Activated naive CD8-positive, alpha-beta T cell treated with anti-CD3 and anti-CD28 coated beads, Interleukin-2, amount 50 U/mL, for 24 hours (primary cell): Measurements from ENCODE around the gene SLC38A9.
"Not testable (repeated sequence)": the region's sequence is repeated elsewhere in the genome, so short reads cannot be mapped to it uniquely, and the experiment has no call there.

ENCODE experiments used
- ATAC-seq: fragments of 150-1000 bp; cut with Tn5 transposase; one replicate; pipeline ENCODE4 v1.10.0; 2021
- DNase-seq: peaks from one replicate; pipeline ENCODE4 v3.0.0; 2021
- H3K27ac Mint-ChIP-seq: one replicate; pipeline ENCODE4 v1.8.0; 2021; ENCODE audit warnings: mild to moderate bottlenecking, mixed read lengths
- H3K27me3 Mint-ChIP-seq: one replicate; pipeline ENCODE4 v1.8.0; 2021; ENCODE audit warnings: mixed read lengths
- H3K36me3 Mint-ChIP-seq: one replicate; pipeline ENCODE4 v1.8.0; 2021; ENCODE audit warnings: low read depth, mixed read lengths
- H3K4me1 Mint-ChIP-seq: one replicate; pipeline ENCODE4 v1.8.0; 2021; ENCODE audit warnings: mixed read lengths
- H3K4me3 Mint-ChIP-seq: one replicate; pipeline ENCODE4 v1.8.0; 2021; ENCODE audit warnings: mild to moderate bottlenecking, moderate library complexity, mixed read lengths
- H3K9me3 Mint-ChIP-seq: one replicate; pipeline ENCODE4 v1.8.0; 2021; ENCODE audit warnings: mixed read lengths

SLC38A9 gene

GRCh38 chr5:55712023-55712859 lies at the start of gene SLC38A9:
Gene SLC38A9, minus strand, starts transcription at chr5:55712324. Its CDS starts 14,366 bp downstream, at chr5:55697958.
- Mint-ChIP-seq H3K27ac (peak within 1 kb of the TSS; percentile 89), H3K9me3 (peaks cover 5% of the 10 kb centered on the region), H3K27me3 (no peaks in the 10 kb centered on the region), H3K4me1 (peaks cover 21% of the 10 kb centered on the region), H3K36me3 (peaks cover 5% of the 10 kb centered on the region), H3K4me3 (peak within 1 kb of the TSS; percentile 98)
- DNase-seq (peak; percentile 94), ATAC-seq (peak; percentile 100)

GRCh38 chr5:55761721-55762120 lies 49.6 kb upstream of the SLC38A9 start:
- not testable (repeated sequence) for H3K27ac Mint-ChIP-seq
- Mint-ChIP-seq H3K27me3 (peaks cover 20% of the 10 kb centered on the region), H3K4me1 (peaks cover 20% of the 10 kb centered on the region)

GRCh38 chr5:55758714-55759113 lies 46.6 kb upstream of the SLC38A9 start:
- peaks cover 28% of the 10 kb centered on the region for H3K27me3 Mint-ChIP-seq
- H3K27ac Mint-ChIP-seq: no peak overlapping the region
- DNase-seq (no peak), ATAC-seq (no peak)
- H3K36me3 Mint-ChIP-seq: no peaks in the 10 kb centered on the region
- H3K4me1 Mint-ChIP-seq: peaks cover 11% of the 10 kb centered on the region
- H3K4me3 Mint-ChIP-seq: no peak overlapping the region
- H3K9me3 Mint-ChIP-seq: no peaks in the 10 kb centered on the region

More at GRCh38 chr5:55761721-55762120, 49.6 kb upstream of the SLC38A9 start:
- H3K36me3 Mint-ChIP-seq, H3K9me3 Mint-ChIP-seq, DNase-seq, H3K4me3 Mint-ChIP-seq, ATAC-seq: not testable (repeated sequence)

GRCh38 chr5:55758231-55758630 lies 46.1 kb upstream of the SLC38A9 start:
- Mint-ChIP-seq H3K4me1 (peaks cover 7% of the 10 kb centered on the region), H3K9me3 (no peaks in the 10 kb centered on the region), H3K27ac (no peak overlapping the region), H3K4me3 (no peak overlapping the region), H3K27me3 (peaks cover 28% of the 10 kb centered on the region), H3K36me3 (no peaks in the 10 kb centered on the region)
- DNase-seq: no peak
- ATAC-seq: peak; percentile 52

- no peak for ATAC-seq
- H3K27me3 Mint-ChIP-seq: peaks cover 6% of the 10 kb centered on the region
- H3K4me3 Mint-ChIP-seq: no peak overlapping the region
Observed at GRCh38 chr5:55750499-55750898, 38.4 kb upstream of the SLC38A9 start.

GRCh38 chr5:55750063-55750462 lies 37.9 kb upstream of the SLC38A9 start:
- no peak overlapping the region for H3K27ac Mint-ChIP-seq
- no peaks in the 10 kb centered on the region for H3K9me3 Mint-ChIP-seq
- no peaks in the 10 kb centered on the region for H3K36me3 Mint-ChIP-seq
- H3K4me1 Mint-ChIP-seq: no peaks in the 10 kb centered on the region
- DNase-seq: no peak
- H3K27me3 Mint-ChIP-seq: peaks cover 6% of the 10 kb centered on the region
- no peak overlapping the region for H3K4me3 Mint-ChIP-seq
- no peak for ATAC-seq

More at GRCh38 chr5:55750499-55750898, 38.4 kb upstream of the SLC38A9 start:
- no peak for DNase-seq
- Mint-ChIP-seq H3K4me1 (no peaks in the 10 kb centered on the region), H3K36me3 (no peaks in the 10 kb centered on the region), H3K27ac (no peak overlapping the region), H3K9me3 (no peaks in the 10 kb centered on the region)

- Mint-ChIP-seq H3K4me1 (no peaks in the 10 kb centered on the region), H3K27me3 (peaks cover 6% of the 10 kb centered on the region), H3K4me3 (no peak overlapping the region), H3K27ac (no peak overlapping the region), H3K9me3 (no peaks in the 10 kb centered on the region), H3K36me3 (no peaks in the 10 kb centered on the region)
- ATAC-seq: no peak
- DNase-seq: no peak
Observed at GRCh38 chr5:55749387-55749786, 37.3 kb upstream of the SLC38A9 start.

GRCh38 chr5:55747778-55748318 lies 35.7 kb upstream of the SLC38A9 start:
- H3K27me3 Mint-ChIP-seq: peaks cover 6% of the 10 kb centered on the region
- H3K9me3 Mint-ChIP-seq: no peaks in the 10 kb centered on the region
- no peaks in the 10 kb centered on the region for H3K4me1 Mint-ChIP-seq
- H3K27ac Mint-ChIP-seq: no peak overlapping the region
- ATAC-seq (no peak), DNase-seq (no peak)
- H3K4me3 Mint-ChIP-seq: no peak overlapping the region
- no peaks in the 10 kb centered on the region for H3K36me3 Mint-ChIP-seq

- Mint-ChIP-seq H3K36me3 (no peaks in the 10 kb centered on the region), H3K9me3 (no peaks in the 10 kb centered on the region), H3K4me1 (no peaks in the 10 kb centered on the region), H3K27me3 (peaks cover 3% of the 10 kb centered on the region), H3K27ac (no peak overlapping the region), H3K4me3 (no peak overlapping the region)
- ATAC-seq: no peak
- DNase-seq: no peak
Observed at GRCh38 chr5:55742778-55743177, 30.7 kb upstream of the SLC38A9 start.

GRCh38 chr5:55737793-55738192 lies 25.7 kb upstream of the SLC38A9 start, which contains the start of gene DDX4:
Gene DDX4, plus strand, starts transcription at chr5:55738061. Its CDS starts 903 bp downstream, at chr5:55738964.
- no peak within 1 kb of the TSS for H3K4me3 Mint-ChIP-seq
- DNase-seq (no peak), ATAC-seq (no peak)
- no peaks in the 10 kb centered on the region for H3K4me1 Mint-ChIP-seq
- no peak within 1 kb of the TSS for H3K27ac Mint-ChIP-seq
- no peaks in the 10 kb centered on the region for H3K36me3 Mint-ChIP-seq
- H3K27me3 Mint-ChIP-seq: peaks cover 3% of the 10 kb centered on the region
- H3K9me3 Mint-ChIP-seq: no peaks in the 10 kb centered on the region

GRCh38 chr5:55734658-55735057 lies 22.5 kb upstream of the SLC38A9 start:
- Mint-ChIP-seq H3K27me3 (peaks cover 3% of the 10 kb centered on the region), H3K9me3 (no peaks in the 10 kb centered on the region), H3K4me1 (no peaks in the 10 kb centered on the region), H3K4me3 (no peak overlapping the region), H3K36me3 (no peaks in the 10 kb centered on the region), H3K27ac (no peak overlapping the region)
- DNase-seq (no peak), ATAC-seq (no peak)

GRCh38 chr5:55732585-55732984 lies 20.5 kb upstream of the SLC38A9 start:
- no peaks in the 10 kb centered on the region for H3K9me3 Mint-ChIP-seq
- H3K4me1 Mint-ChIP-seq: no peaks in the 10 kb centered on the region
- H3K27me3 Mint-ChIP-seq: peaks cover 3% of the 10 kb centered on the region
- ATAC-seq (no peak), DNase-seq (no peak)
- H3K27ac Mint-ChIP-seq: no peak overlapping the region
- no peaks in the 10 kb centered on the region for H3K36me3 Mint-ChIP-seq
- no peak overlapping the region for H3K4me3 Mint-ChIP-seq

- H3K36me3 Mint-ChIP-seq: no peaks in the 10 kb centered on the region
- H3K27ac Mint-ChIP-seq: no peak overlapping the region
- H3K4me3 Mint-ChIP-seq: no peak overlapping the region
- no peak for ATAC-seq
- H3K9me3 Mint-ChIP-seq: no peaks in the 10 kb centered on the region
- no peaks in the 10 kb centered on the region for H3K4me1 Mint-ChIP-seq
- no peak for DNase-seq
- peaks cover 3% of the 10 kb centered on the region for H3K27me3 Mint-ChIP-seq
Observed at GRCh38 chr5:55731848-55732247, 19.7 kb upstream of the SLC38A9 start.

- Mint-ChIP-seq H3K27me3 (peaks cover 2% of the 10 kb centered on the region), H3K9me3 (peaks cover under 1% of the 10 kb centered on the region), H3K36me3 (no peaks in the 10 kb centered on the region), H3K4me3 (no peak overlapping the region), H3K27ac (no peak overlapping the region), H3K4me1 (no peaks in the 10 kb centered on the region)
- ATAC-seq: no peak
- no peak for DNase-seq
Observed at GRCh38 chr5:55724281-55724680, 12.2 kb upstream of the SLC38A9 start.

GRCh38 chr5:55720188-55720703 lies 8.1 kb upstream of the SLC38A9 start:
- Mint-ChIP-seq H3K27ac (no peak overlapping the region), H3K27me3 (peaks cover 4% of the 10 kb centered on the region), H3K4me3 (no peak overlapping the region)

More at GRCh38 chr5:55720188-55720703, 8.1 kb upstream of the SLC38A9 start:
- no peak for DNase-seq
- Mint-ChIP-seq H3K36me3 (no peaks in the 10 kb centered on the region), H3K9me3 (peaks cover 9% of the 10 kb centered on the region), H3K4me1 (no peaks in the 10 kb centered on the region)
- no peak for ATAC-seq
